ENCODE results near the gene PSMA5. TPM values are rescaled to one million over a fixed set of nuclear protein-coding genes. Genes with fewer than 3 reads are reported as not detected.

The PSMA5 gene
- total RNA-seq, 1 donor from 2014 or later: 62.0 TPM

DNA sequence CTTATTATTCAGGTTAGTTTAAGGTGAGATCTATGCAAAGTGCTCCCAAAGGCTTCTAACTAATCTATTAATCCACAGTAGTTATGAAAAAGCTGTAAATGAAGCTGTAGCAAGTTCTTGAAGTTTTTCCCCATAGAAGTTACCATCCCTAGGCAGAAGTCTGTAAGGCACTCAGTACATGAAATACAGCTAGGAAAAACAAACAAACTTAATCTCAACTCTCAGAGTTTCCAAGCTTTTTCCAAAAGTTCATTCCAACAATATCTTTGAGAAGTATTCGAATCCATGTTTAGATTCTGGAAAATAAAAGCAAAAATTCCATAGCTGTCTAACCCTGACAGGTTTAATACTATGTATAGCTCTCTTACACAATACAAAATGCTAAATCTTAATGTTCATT is 69.7 kb downstream of the PSMA5 start:
- H3K36me3 Mint-ChIP-seq: no peaks in the 10 kb centered on the region
- H3K27ac Mint-ChIP-seq: no peak overlapping the region
- Histone ChIP-seq H3K9ac (no peak overlapping the region), H3K79me2 (ENCODE audit: low read depth) (no peaks in the 10 kb centered on the region), H3K27me3 (no peaks in the 10 kb centered on the region), H3K27ac (no peak overlapping the region), H3F3A (ENCODE audit: low read depth) (peaks cover 21% of the 10 kb centered on the region), H3K36me3 (no peaks in the 10 kb centered on the region), H4K20me1 (ENCODE audit: low read depth) (peaks cover 6% of the 10 kb centered on the region), H3K9me3 (ENCODE audit: low read depth) (no peaks in the 10 kb centered on the region), H2AFZ (replicated peaks) (no peak overlapping the region), H3K4me1 (peaks cover 19% of the 10 kb centered on the region), H3K4me3 (no peak overlapping the region), H3K4me2 (no peak overlapping the region)
- no peak for DNase-seq (ENCODE audit: low spot score)
- TF ChIP-seq, protein P1, sequence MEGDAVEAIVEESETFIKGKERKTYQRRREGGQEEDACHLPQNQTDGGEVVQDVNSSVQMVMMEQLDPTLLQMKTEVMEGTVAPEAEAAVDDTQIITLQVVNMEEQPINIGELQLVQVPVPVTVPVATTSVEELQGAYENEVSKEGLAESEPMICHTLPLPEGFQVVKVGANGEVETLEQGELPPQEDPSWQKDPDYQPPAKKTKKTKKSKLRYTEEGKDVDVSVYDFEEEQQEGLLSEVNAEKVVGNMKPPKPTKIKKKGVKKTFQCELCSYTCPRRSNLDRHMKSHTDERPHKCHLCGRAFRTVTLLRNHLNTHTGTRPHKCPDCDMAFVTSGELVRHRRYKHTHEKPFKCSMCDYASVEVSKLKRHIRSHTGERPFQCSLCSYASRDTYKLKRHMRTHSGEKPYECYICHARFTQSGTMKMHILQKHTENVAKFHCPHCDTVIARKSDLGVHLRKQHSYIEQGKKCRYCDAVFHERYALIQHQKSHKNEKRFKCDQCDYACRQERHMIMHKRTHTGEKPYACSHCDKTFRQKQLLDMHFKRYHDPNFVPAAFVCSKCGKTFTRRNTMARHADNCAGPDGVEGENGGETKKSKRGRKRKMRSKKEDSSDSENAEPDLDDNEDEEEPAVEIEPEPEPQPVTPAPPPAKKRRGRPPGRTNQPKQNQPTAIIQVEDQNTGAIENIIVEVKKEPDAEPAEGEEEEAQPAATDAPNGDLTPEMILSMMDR (IDR thresholded peaks at IDR 0.05): no peak
- TF ChIP-seq EZH2 (IDR thresholded peaks at IDR 0.05) (no peak), EZH2phosphoT487 (IDR thresholded peaks at IDR 0.05) (no peak)
- H3K9me3 Mint-ChIP-seq: no peaks in the 10 kb centered on the region
- H3K27me3 Mint-ChIP-seq (ENCODE audit: insufficient read depth, low read depth): no peaks in the 10 kb centered on the region
- H3K4me3 Mint-ChIP-seq: no peak overlapping the region
- peaks cover 2% of the 10 kb centered on the region for H3K4me1 Mint-ChIP-seq

DNA sequence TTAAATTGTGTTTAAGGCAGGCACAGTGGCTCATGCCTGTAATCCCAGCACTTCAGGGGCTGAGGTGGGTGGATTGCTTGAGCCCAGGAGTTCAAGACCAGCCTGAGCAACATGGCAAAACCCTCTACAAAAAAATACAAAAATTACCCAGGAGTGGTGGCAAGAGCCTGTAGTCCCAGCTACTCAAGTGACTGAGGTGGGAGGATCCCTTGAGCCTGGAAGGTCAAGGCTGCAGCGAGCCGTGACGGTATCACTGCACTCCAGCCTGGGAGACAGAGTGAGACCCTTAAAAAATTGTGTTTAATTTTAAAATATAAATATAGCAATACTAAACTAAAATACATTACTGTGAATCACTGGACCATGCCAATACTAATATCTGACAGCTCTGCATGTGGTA is 71.3 kb downstream of the PSMA5 start:
- no peak for DNase-seq (ENCODE audit: low spot score)
- no peaks in the 10 kb centered on the region for H3K9me3 ChIP-seq (ENCODE audit: low read depth)
- H3K36me3 ChIP-seq: no peaks in the 10 kb centered on the region
- H3K4me1 ChIP-seq: peaks cover 28% of the 10 kb centered on the region
- no peak overlapping the region for H3K4me2 ChIP-seq
- H3F3A ChIP-seq (ENCODE audit: low read depth): peaks cover 30% of the 10 kb centered on the region
- H4K20me1 ChIP-seq (ENCODE audit: low read depth): no peaks in the 10 kb centered on the region
- Mint-ChIP-seq H3K4me3 (no peak overlapping the region), H3K27ac (no peak overlapping the region), H3K27me3 (ENCODE audit: insufficient read depth, low read depth) (no peaks in the 10 kb centered on the region), H3K4me1 (peaks cover 2% of the 10 kb centered on the region), H3K9me3 (no peaks in the 10 kb centered on the region), H3K36me3 (peaks cover 3% of the 10 kb centered on the region)
- H3K9ac ChIP-seq: no peak overlapping the region
- H3K79me2 ChIP-seq (ENCODE audit: low read depth): no peaks in the 10 kb centered on the region
- H3K27me3 ChIP-seq: no peaks in the 10 kb centered on the region
- no peak for TF ChIP-seq EZH2phosphoT487 (IDR thresholded peaks at IDR 0.05)
- TF ChIP-seq, protein P1 (IDR thresholded peaks at IDR 0.05): no peak
- no peak for TF ChIP-seq EZH2 (IDR thresholded peaks at IDR 0.05)
- H3K4me3 ChIP-seq: no peak overlapping the region
- H2AFZ ChIP-seq (replicated peaks): no peak overlapping the region
- H3K27ac ChIP-seq: no peak overlapping the region

DNA sequence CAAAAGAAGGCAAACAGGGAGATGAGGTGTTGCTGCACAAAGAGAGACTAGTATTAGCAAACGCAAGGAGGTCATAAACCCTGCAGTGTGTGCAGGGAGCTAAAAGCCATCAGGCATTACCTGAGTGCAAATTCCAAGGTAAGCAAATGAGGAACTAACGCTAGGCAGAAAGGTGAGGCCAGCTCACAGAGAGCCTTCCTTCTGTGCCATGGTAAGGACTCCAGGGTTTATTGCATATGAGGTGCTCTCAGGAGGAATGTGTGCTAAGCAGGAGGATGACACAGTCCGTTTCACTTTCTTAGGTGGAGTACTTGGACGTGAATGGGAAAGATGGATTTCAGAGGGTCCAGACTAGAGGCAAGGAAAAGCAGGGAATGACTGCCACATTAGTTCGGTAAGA is 74.8 kb downstream of the PSMA5 start:
- peaks cover 2% of the 10 kb centered on the region for H3K4me1 Mint-ChIP-seq
- Histone ChIP-seq H3K9me3 (ENCODE audit: low read depth) (no peaks in the 10 kb centered on the region), H3K4me1 (peaks cover 32% of the 10 kb centered on the region), H2AFZ (replicated peaks) (no peak overlapping the region), H3K27ac (no peak overlapping the region), H3K4me3 (no peak overlapping the region), H3K79me2 (ENCODE audit: low read depth) (no peaks in the 10 kb centered on the region), H3K36me3 (no peaks in the 10 kb centered on the region), H3K9ac (no peak overlapping the region), H4K20me1 (ENCODE audit: low read depth) (no peaks in the 10 kb centered on the region), H3K27me3 (no peaks in the 10 kb centered on the region), H3K4me2 (no peak overlapping the region), H3F3A (ENCODE audit: low read depth) (peaks cover 35% of the 10 kb centered on the region)
- H3K36me3 Mint-ChIP-seq: peaks cover 8% of the 10 kb centered on the region
- no peaks in the 10 kb centered on the region for H3K9me3 Mint-ChIP-seq
- DNase-seq (ENCODE audit: low spot score): no peak
- no peak overlapping the region for H3K27ac Mint-ChIP-seq
- no peak for TF ChIP-seq EZH2phosphoT487 (IDR thresholded peaks at IDR 0.05)
- no peak for TF ChIP-seq EZH2 (IDR thresholded peaks at IDR 0.05)
- TF ChIP-seq, protein P1 (IDR thresholded peaks at IDR 0.05): no peak
- no peaks in the 10 kb centered on the region for H3K27me3 Mint-ChIP-seq (ENCODE audit: insufficient read depth, low read depth)
- H3K4me3 Mint-ChIP-seq: no peak overlapping the region

Data from neural progenitor cell (in vitro differentiated cells).